CD8-positive, alpha-beta memory T cell (primary cell): ENCODE results near the gene FAM120A. TPM values are rescaled to one million over a fixed set of nuclear protein-coding genes. Genes with fewer than 3 reads are reported as not detected.

Experiments used
- CTCF ChIA-PET: fragments of 350-600 bp; sonication (Branson Sonifier 250); formaldehyde crosslinking; loops from one replicate; lab custom pipeline; 2021; ENCODE audit warnings: antibody characterized with exemption; lab: Charles Lee
- POLR2A ChIA-PET: fragments of 350-600 bp; sonication (Branson Sonifier 250); formaldehyde crosslinking; loops from one replicate; lab custom pipeline; 2021; ENCODE audit warnings: antibody characterized with exemption; lab: Charles Lee
- DNase-seq, 5 donors: peaks; one replicate each; pipeline versions ENCODE4 v3.0.0 to v3.0.0-alpha.2; 2020 to 2022; ENCODE audit warnings: mixed read lengths in 1 of 5
- H3K27ac ChIP-seq: one replicate; pipeline ENCODE4 v1.7.0; 2013; ENCODE audit warnings: low read depth, mild to moderate bottlenecking, low read length, moderate library complexity
- H3K27me3 ChIP-seq: 2 replicates; pipeline ENCODE4 v1.7.0; 2013; ENCODE audit warnings: low read length, mild to moderate bottlenecking; ENCODE audit not compliant: insufficient read depth, poor library complexity, severe bottlenecking
- H3K36me3 ChIP-seq: 2 replicates; pipeline ENCODE4 v1.7.0; 2013; ENCODE audit warnings: mild to moderate bottlenecking, low read length, moderate library complexity; ENCODE audit not compliant: insufficient read depth
- H3K4me1 ChIP-seq: 2 replicates; pipeline ENCODE4 v1.7.0; 2013; ENCODE audit warnings: mild to moderate bottlenecking, low read length, moderate library complexity; ENCODE audit not compliant: insufficient read depth
- H3K4me3 ChIP-seq: 2 replicates; pipeline ENCODE4 v1.7.0; 2013; ENCODE audit warnings: mild to moderate bottlenecking, low read length
- H3K9me3 ChIP-seq: 2 replicates; pipeline ENCODE4 v1.7.0; 2013; ENCODE audit warnings: mild to moderate bottlenecking, low read length
- H3K27ac Mint-ChIP-seq, 8 donors: one replicate each; pipeline ENCODE4 v1.8.0; 2020 to 2021; ENCODE audit warnings: mixed read lengths in 8 of 8, mild to moderate bottlenecking in 6 of 8, inconsistent platforms in 3 of 8, moderate library complexity in 3 of 8
- H3K27me3 Mint-ChIP-seq, 2 donors: one replicate each; pipeline ENCODE4 v1.8.0; 2020 to 2021; ENCODE audit warnings: mixed read lengths in 2 of 2, mild to moderate bottlenecking in 1 of 2, moderate library complexity in 1 of 2
- H3K36me3 Mint-ChIP-seq, 3 donors: one replicate each; pipeline ENCODE4 v1.8.0; 2020 to 2021; ENCODE audit warnings: mixed read lengths in 3 of 3, inconsistent platforms in 1 of 3, mild to moderate bottlenecking in 1 of 3
- H3K4me1 Mint-ChIP-seq, 3 donors: one replicate each; pipeline ENCODE4 v1.8.0; 2020 to 2021; ENCODE audit warnings: mixed read lengths in 3 of 3, inconsistent platforms in 1 of 3, mild to moderate bottlenecking in 1 of 3
- H3K4me3 Mint-ChIP-seq, 7 donors: one replicate each; pipeline ENCODE4 v1.8.0; 2020 to 2021; ENCODE audit warnings: mixed read lengths in 7 of 7, mild to moderate bottlenecking in 6 of 7, moderate library complexity in 4 of 7, inconsistent platforms in 2 of 7
- H3K9me3 Mint-ChIP-seq, 5 donors: one replicate each; pipeline ENCODE4 v1.8.0; 2020 to 2022; ENCODE audit warnings: mixed read lengths in 5 of 5, mild to moderate bottlenecking in 3 of 5, moderate library complexity in 2 of 5, inconsistent platforms in 1 of 5
- polyA plus RNA-seq: library from polyadenylated mRNA; unstranded; fragments of 300-500 nt; fragmentation: Illumina TruSeq; gene quantifications from one replicate; pipeline ENCODE4 v1.2.3, GENCODE V29; 2021
- total RNA-seq, 2 experiments: library from RNA; stranded (reverse); gene quantifications; one replicate each; pipeline ENCODE4 v1.2.3, GENCODE V29; 2021

Gene FAM120A
- total and polyA plus RNA-seq, 3 experiments from 2014 or later = 16.0 to 142 (median 140) TPM

DNA sequence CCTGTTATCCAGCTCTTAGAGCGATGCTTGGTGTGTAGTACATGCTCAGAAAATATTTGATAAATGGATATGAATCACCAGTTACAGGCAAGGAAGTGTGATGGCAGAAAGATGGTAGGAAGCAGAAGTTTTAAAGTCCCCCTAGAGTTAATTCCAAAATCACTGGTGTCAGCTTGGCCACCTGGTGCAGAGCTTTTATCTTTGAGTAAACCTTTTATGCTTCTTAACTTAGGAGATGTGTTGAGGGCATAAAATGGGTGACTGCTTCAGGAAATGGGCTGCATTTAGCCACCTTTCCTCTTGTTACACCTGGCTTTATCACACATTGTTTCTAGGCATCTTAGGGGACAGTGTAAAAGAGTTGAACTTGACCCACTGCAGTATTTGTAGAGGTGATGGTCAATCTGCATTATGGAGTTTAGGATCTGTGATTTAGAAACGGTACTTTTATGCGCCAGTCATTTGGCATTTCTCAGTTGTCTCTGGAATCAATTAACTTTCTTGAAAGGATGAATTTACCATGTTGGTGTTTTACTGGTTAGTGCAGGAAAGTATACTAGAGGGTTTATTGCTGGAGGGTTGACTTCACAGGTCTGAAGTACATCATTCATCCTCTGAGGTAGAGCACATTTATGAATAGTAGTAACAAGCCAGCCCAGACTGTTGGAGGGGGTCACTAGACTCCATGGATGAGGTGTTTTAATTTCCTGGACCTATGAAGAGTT lies 9.4 kb downstream of the FAM120A start:
- Mint-ChIP-seq H3K27me3 (no peaks in the 10 kb centered on the region), H3K9me3 (no peaks in the 10 kb centered on the region), H3K36me3 (peaks cover 0 to 11% (median 5%) of the 10 kb centered on the region in 3 donors), H3K4me3 (peak overlapping the region in 1 of 7 donors; percentile 39), H3K27ac (peak overlapping the region in 6 of 8 donors; percentile 6 to 78 (median 44)), H3K4me1 (peaks cover 83 to 93% (median 89%) of the 10 kb centered on the region in 3 donors)
- H3K36me3 ChIP-seq = no peaks in the 10 kb centered on the region
- POLR2A ChIA-PET = no interaction called here
- no peak overlapping the region for H3K4me3 ChIP-seq
- CTCF ChIA-PET = interaction anchor here (1.8 kb wide), 1 partner anchor 105 kb away, joined by 4 read pairs; no protein-coding TSS in a partner anchor
- no peak overlapping the region for H3K27ac ChIP-seq
- peaks cover 70% of the 10 kb centered on the region for H3K4me1 ChIP-seq
- DNase-seq = no peak
- no peaks in the 10 kb centered on the region for H3K9me3 ChIP-seq
- no peaks in the 10 kb centered on the region for H3K27me3 ChIP-seq

DNA sequence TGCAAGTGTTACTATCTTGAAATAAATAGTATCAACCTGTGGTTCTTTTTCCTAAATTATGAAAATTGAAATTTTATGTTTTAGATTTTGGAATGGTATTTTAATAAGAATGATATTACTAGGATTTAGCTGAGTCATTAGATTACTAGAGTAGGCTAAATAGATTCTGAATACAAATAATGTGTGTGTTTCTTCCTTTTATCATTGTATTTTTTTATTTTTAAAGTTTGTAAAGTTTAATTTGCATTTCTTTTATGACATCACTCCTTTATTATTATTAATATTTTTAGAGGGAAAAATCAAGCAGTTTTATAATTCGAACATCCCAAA lies 9.9 kb downstream of the FAM120A start:
- no peak overlapping the region for H3K4me3 Mint-ChIP-seq
- H3K9me3 Mint-ChIP-seq = no peaks in the 10 kb centered on the region
- peak overlapping the region in 1 of 8 donors; percentile 6 for H3K27ac Mint-ChIP-seq
- Histone ChIP-seq H3K9me3 (no peaks in the 10 kb centered on the region), H3K4me1 (peaks cover 70% of the 10 kb centered on the region), H3K27me3 (no peaks in the 10 kb centered on the region), H3K27ac (no peak overlapping the region), H3K4me3 (no peak overlapping the region), H3K36me3 (no peaks in the 10 kb centered on the region)
- POLR2A ChIA-PET = no interaction called here
- no peak for DNase-seq
- CTCF ChIA-PET = no interaction called here
- peaks cover 0 to 11% (median 5%) of the 10 kb centered on the region in 3 donors for H3K36me3 Mint-ChIP-seq
- H3K27me3 Mint-ChIP-seq = no peaks in the 10 kb centered on the region
- H3K4me1 Mint-ChIP-seq = peaks cover 83 to 93% (median 89%) of the 10 kb centered on the region in 3 donors

DNA sequence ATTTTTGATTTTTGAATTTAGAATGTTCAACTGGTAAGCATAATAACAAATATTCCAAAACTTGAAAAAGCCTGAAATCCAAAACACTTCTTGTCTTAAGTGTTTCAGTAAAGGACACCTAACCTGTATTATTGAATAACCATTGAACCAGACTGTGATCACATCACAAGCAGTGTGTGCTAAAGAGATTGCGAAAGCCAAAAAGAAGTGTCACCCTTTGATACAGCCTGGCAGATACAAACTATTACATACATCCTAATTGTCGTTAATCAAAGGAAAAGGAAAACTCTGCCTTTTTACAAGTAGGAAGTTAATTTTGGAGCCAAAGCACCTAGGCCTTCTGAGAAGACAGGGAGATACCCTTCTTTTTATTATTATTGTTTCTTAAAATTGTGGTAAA lies 10.3 kb downstream of the FAM120A start:
- Histone ChIP-seq H3K4me1 (peaks cover 70% of the 10 kb centered on the region), H3K27ac (no peak overlapping the region)
- POLR2A ChIA-PET = no interaction called here

DNA sequence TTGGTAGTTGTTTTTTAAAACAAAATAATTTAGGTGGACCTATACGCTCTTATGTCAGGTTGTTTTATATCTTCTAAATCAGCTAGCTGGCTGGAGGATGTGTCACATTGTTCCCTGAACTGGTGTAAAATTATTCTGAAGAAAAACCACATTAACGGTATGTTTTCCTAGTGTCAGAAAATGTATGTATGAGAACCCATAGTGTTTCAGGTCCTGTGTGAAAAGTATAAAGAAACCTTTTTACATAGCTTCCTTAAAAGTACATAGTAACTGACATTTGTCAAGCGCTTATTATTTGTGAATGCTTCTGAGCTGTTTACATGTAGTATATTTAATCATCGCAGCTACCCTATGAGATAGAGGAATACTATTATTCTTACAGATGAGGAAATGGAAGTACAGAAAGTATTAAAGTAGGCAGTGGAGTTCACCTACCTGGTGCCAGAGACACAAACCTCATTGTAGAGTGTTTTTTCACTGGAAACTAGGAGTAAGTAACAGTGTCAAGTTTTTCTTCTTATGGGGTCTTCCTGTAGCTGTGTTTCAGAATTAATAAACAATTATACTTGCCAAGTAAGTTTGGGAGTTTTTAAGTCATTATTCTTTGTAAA lies 12.3 kb downstream of the FAM120A start:
- Histone ChIP-seq H3K27ac (no peak overlapping the region), H3K36me3 (no peaks in the 10 kb centered on the region), H3K27me3 (no peaks in the 10 kb centered on the region), H3K4me3 (no peak overlapping the region), H3K9me3 (no peaks in the 10 kb centered on the region), H3K4me1 (peaks cover 75% of the 10 kb centered on the region)
- H3K27ac Mint-ChIP-seq = peak overlapping the region; percentile 7 to 86 (median 72)
- H3K27me3 Mint-ChIP-seq = no peaks in the 10 kb centered on the region
- H3K4me3 Mint-ChIP-seq = peak overlapping the region in 6 of 7 donors; percentile 44 to 69 (median 47)
- no peak for DNase-seq
- peaks cover 82 to 93% (median 89%) of the 10 kb centered on the region in 3 donors for H3K4me1 Mint-ChIP-seq
- CTCF ChIA-PET = interaction anchor here (1.3 to 1.5 kb wide), 2 partner anchors 10 to 13 kb away, joined by 3 to 4 read pairs; partner anchors contain the start of gene FAM120A
- POLR2A ChIA-PET = interaction anchor here (0.6 to 2.2 kb wide), 3 partner anchors 10 to 16 kb away, joined by 3 to 8 read pairs (median 3); partner anchors contain the start of gene FAM120AOS
- peaks cover 0 to 8% (median 5%) of the 10 kb centered on the region in 3 donors for H3K36me3 Mint-ChIP-seq
- no peaks in the 10 kb centered on the region for H3K9me3 Mint-ChIP-seq

More for the DNA sequence above, 10.3 kb downstream of the FAM120A start:
- Histone ChIP-seq H3K9me3 (no peaks in the 10 kb centered on the region), H3K27me3 (no peaks in the 10 kb centered on the region), H3K36me3 (no peaks in the 10 kb centered on the region), H3K4me3 (no peak overlapping the region)
- peaks cover 83 to 93% (median 89%) of the 10 kb centered on the region in 3 donors for H3K4me1 Mint-ChIP-seq
- DNase-seq = no peak
- H3K36me3 Mint-ChIP-seq = peaks cover 0 to 11% (median 5%) of the 10 kb centered on the region in 3 donors
- no peak overlapping the region for H3K4me3 Mint-ChIP-seq
- H3K27me3 Mint-ChIP-seq = no peaks in the 10 kb centered on the region
- CTCF ChIA-PET = no interaction called here
- peak overlapping the region in 1 of 8 donors; percentile 26 for H3K27ac Mint-ChIP-seq
- H3K9me3 Mint-ChIP-seq = no peaks in the 10 kb centered on the region

DNA sequence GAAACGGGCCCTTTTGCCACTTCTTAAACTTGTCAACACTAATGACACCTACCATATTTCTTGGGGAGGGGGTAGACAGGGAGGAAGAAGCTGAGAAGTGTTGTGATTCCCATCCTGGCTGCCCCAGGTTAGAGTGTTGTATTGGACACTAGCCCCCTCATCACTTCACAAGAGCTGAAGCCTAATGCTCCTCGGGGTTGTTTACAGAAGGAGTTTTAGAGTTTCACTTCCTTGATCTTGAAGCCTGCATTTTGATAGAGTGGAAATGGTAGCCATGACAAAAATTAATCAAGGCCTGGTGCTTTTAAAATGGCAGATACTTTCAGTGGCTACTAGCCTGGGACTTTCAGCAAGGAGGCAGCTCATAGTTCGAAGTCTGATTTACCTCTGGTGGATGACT lies 12.9 kb downstream of the FAM120A start:
- H3K27ac ChIP-seq = no peak overlapping the region
- ChIA-PET CTCF (interaction anchor here (1.3 to 1.5 kb wide), 2 partner anchors 10 to 13 kb away, joined by 3 to 4 read pairs; partner anchors contain the start of gene FAM120A), POLR2A (interaction anchor here (0.6 to 2.2 kb wide), 3 partner anchors 11 to 16 kb away, joined by 3 to 8 read pairs (median 3); partner anchors contain the start of gene FAM120AOS)
- peaks cover 75% of the 10 kb centered on the region for H3K4me1 ChIP-seq
- Mint-ChIP-seq H3K27ac (peak overlapping the region; percentile 40 to 86 (median 72)), H3K4me3 (peak overlapping the region; percentile 11 to 69 (median 46)), H3K9me3 (no peaks in the 10 kb centered on the region), H3K36me3 (peaks cover 0 to 6% (median 1%) of the 10 kb centered on the region in 3 donors), H3K27me3 (no peaks in the 10 kb centered on the region), H3K4me1 (peaks cover 82 to 93% (median 89%) of the 10 kb centered on the region in 3 donors)
- H3K36me3 ChIP-seq = no peaks in the 10 kb centered on the region
- H3K9me3 ChIP-seq = no peaks in the 10 kb centered on the region
- H3K27me3 ChIP-seq = no peaks in the 10 kb centered on the region
- no peak for DNase-seq
- H3K4me3 ChIP-seq = no peak overlapping the region

DNA sequence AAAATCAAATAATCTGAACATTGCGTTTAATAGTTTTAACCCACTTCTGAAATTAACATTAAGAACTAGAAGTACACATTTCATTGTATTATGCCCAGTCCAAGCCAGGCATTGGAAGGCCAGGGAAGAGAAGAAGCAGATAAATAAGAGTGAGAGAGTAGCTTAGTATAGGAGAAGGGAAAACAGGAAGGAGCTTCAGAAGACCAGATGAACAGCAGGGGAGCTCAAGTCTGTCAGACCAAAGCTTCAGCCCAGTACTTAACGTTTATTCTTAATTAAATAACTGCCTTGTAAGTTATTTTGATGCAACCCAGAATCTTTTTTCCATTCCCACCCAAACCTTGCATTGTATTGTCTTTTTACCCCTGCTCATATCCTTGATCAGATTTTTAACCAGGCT lies 13.4 kb downstream of the FAM120A start:
- H3K4me1 Mint-ChIP-seq = peaks cover 78 to 92% (median 89%) of the 10 kb centered on the region in 3 donors
- H3K27ac ChIP-seq = no peak overlapping the region

DNA sequence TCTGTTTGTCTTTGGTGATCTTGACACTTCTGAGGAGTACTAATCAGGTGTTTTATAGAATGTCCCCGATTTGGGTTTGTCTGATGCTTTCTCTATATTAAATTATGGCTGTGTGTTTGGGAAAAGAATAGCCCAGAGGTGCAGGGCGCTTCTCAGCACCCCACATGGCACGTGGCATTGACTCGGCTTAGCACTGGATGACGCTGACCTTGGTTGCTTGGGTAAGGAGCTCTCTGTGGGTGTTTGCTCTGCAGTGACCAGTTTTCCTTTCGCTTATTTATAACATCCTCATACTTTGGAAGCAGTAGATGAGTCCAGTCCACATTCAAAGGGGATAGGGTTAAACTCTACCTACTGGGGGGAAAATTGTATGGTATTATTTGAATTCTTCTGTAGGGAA lies 14.4 kb downstream of the FAM120A start:
- H3K4me1 Mint-ChIP-seq = peaks cover 81 to 93% (median 91%) of the 10 kb centered on the region in 3 donors
- DNase-seq = no peak
- POLR2A ChIA-PET = no interaction called here

More for the DNA sequence above, 13.4 kb downstream of the FAM120A start:
- no peak overlapping the region for H3K4me3 ChIP-seq
- no peaks in the 10 kb centered on the region for H3K27me3 Mint-ChIP-seq
- H3K9me3 Mint-ChIP-seq = no peaks in the 10 kb centered on the region
- POLR2A ChIA-PET = interaction anchor here (1.3 to 2.2 kb wide), 2 partner anchors 11 to 13 kb away, joined by 3 to 8 read pairs; partner anchors contain the start of gene FAM120AOS
- no peaks in the 10 kb centered on the region for H3K27me3 ChIP-seq
- peaks cover 74% of the 10 kb centered on the region for H3K4me1 ChIP-seq
- H3K36me3 ChIP-seq = no peaks in the 10 kb centered on the region
- peak overlapping the region in 5 of 7 donors; percentile 11 to 69 (median 34) for H3K4me3 Mint-ChIP-seq
- DNase-seq = no peak
- no peaks in the 10 kb centered on the region for H3K9me3 ChIP-seq
- CTCF ChIA-PET = no interaction called here
- H3K27ac Mint-ChIP-seq = peak overlapping the region; percentile 37 to 86 (median 60)
- H3K36me3 Mint-ChIP-seq = peaks cover 0 to 5% (median 0%) of the 10 kb centered on the region in 3 donors

More for the DNA sequence above, 14.4 kb downstream of the FAM120A start:
- Mint-ChIP-seq H3K4me3 (peak overlapping the region in 4 of 7 donors; percentile 5 to 41 (median 32)), H3K27me3 (no peaks in the 10 kb centered on the region), H3K36me3 (peaks cover 0 to 9% (median 0%) of the 10 kb centered on the region in 3 donors), H3K9me3 (no peaks in the 10 kb centered on the region), H3K27ac (peak overlapping the region in 6 of 8 donors; percentile 4 to 73 (median 46))
- no peaks in the 10 kb centered on the region for H3K36me3 ChIP-seq
- no peak overlapping the region for H3K27ac ChIP-seq
- no peaks in the 10 kb centered on the region for H3K9me3 ChIP-seq
- H3K4me3 ChIP-seq = no peak overlapping the region
- peaks cover 80% of the 10 kb centered on the region for H3K4me1 ChIP-seq
- no peaks in the 10 kb centered on the region for H3K27me3 ChIP-seq
- CTCF ChIA-PET = no interaction called here
